Fibroblast of mammary gland (primary cell): ENCODE results near the gene NVL.

Source experiments
- DNase-seq: peaks from one replicate; pipeline ENCODE4 v3.0.0-alpha.2; 2010; ENCODE audit warnings: low read depth
- H3K4me3 ChIP-seq: 2 replicates; pipeline ENCODE4 v1.5.1; 2011; ENCODE audit warnings: low read depth, mild to moderate bottlenecking, low read length, moderate library complexity; ENCODE audit not compliant: control insufficient read depth
- CTCF ChIP-seq: conservative IDR thresholded peaks from 2 replicates; pipeline ENCODE4 v1.5.1; 2011; ENCODE audit warnings: low read depth, low read length, inconsistent platforms; ENCODE audit not compliant: control insufficient read depth, insufficient read depth

The NVL gene

GRCh38 chr1:224276771-224277487 lies 53.0 kb downstream of the NVL start:
- no peak for TF ChIP-seq CTCF
- no peak for DNase-seq
- H3K4me3 ChIP-seq = no peak overlapping the region

- TF ChIP-seq CTCF = no peak
- DNase-seq = no peak
- no peak overlapping the region for H3K4me3 ChIP-seq
Observed at GRCh38 chr1:224274970-224275626, 54.9 kb downstream of the NVL start.

- DNase-seq = peak; percentile 66
- TF ChIP-seq CTCF = no peak
- H3K4me3 ChIP-seq = no peak overlapping the region
Observed at GRCh38 chr1:224273641-224274040, 56.3 kb downstream of the NVL start.

GRCh38 chr1:224271106-224271505 lies 58.9 kb downstream of the NVL start:
- no peak for DNase-seq
- no peak overlapping the region for H3K4me3 ChIP-seq
- no peak for TF ChIP-seq CTCF

- no peak for DNase-seq
- no peak for TF ChIP-seq CTCF
- no peak overlapping the region for H3K4me3 ChIP-seq
Observed at GRCh38 chr1:224267925-224268324, 62.0 kb downstream of the NVL start.

- TF ChIP-seq CTCF = no peak
- H3K4me3 ChIP-seq = no peak overlapping the region
- DNase-seq = no peak
Observed at GRCh38 chr1:224266915-224267856, 62.8 kb downstream of the NVL start.
